Thymus (tissue), 11 donors: ENCODE measurements around the gene SAMD11. TPM values are rescaled to one million over a fixed set of nuclear protein-coding genes. Genes with fewer than 3 reads are reported as not detected.
"Not testable (repeated sequence)": the region's sequence is repeated elsewhere in the genome, so short reads cannot be mapped to it uniquely, and the experiment has no call there.

Source experiments
- DNase-seq, 9 donors: peaks; one replicate each; pipeline ENCODE4 v3.0.0-alpha.2; 2013; ENCODE audit warnings: low spot score in 9 of 9, low read depth in 6 of 9, missing footprints in 1 of 9
- H3K27ac ChIP-seq, 2 donors: one replicate each; pipeline ENCODE4 v1.5.1; 2013; ENCODE audit warnings: control low read depth in 1 of 2, low read depth in 1 of 2, low read length in 1 of 2, mild to moderate bottlenecking in 1 of 2, moderate library complexity in 1 of 2
- H3K27me3 ChIP-seq, 2 donors: one replicate each; pipeline ENCODE4 v1.5.1; 2013; ENCODE audit warnings: low read length in 1 of 2; ENCODE audit not compliant: control insufficient read depth in 2 of 2, insufficient read depth in 1 of 2
- H3K36me3 ChIP-seq, 2 donors: one replicate each; pipeline ENCODE4 v1.5.1; 2013; ENCODE audit warnings: low read length in 1 of 2, mild to moderate bottlenecking in 1 of 2, moderate library complexity in 1 of 2; ENCODE audit not compliant: control insufficient read depth in 2 of 2, insufficient read depth in 2 of 2
- H3K4me1 ChIP-seq, 2 donors: one replicate each; pipeline ENCODE4 v1.5.1; 2013; ENCODE audit warnings: low read length in 2 of 2; ENCODE audit not compliant: control insufficient read depth in 2 of 2, insufficient read depth in 2 of 2
- H3K4me3 ChIP-seq, 2 donors: one replicate each; pipeline ENCODE4 v1.5.1; 2013; ENCODE audit warnings: low read length in 2 of 2, control low read depth in 1 of 2, mild to moderate bottlenecking in 1 of 2
- H3K9me3 ChIP-seq, 2 donors: one replicate each; pipeline ENCODE4 v1.5.1; 2013; ENCODE audit warnings: low read length in 1 of 2, mild to moderate bottlenecking in 1 of 2; ENCODE audit not compliant: control insufficient read depth in 2 of 2, insufficient read depth in 1 of 2
- WGBS: extraction: QIAGEN DNeasy Blood & Tissue Kit; methylation state at CpG from one replicate; pipeline ENCODE4 v1.1.7; 2013; 5-methylcytosine and 5-hydroxymethylcytosine counted together
- polyA plus RNA-seq: library from polyadenylated mRNA; stranded (reverse); fragments of 200-250 nt; gene quantifications from one replicate; pipeline ENCODE4 v1.2.3, GENCODE V29; 2013
- total RNA-seq: library from RNA; stranded (reverse); fragments of 120-200 nt; gene quantifications from one replicate; pipeline ENCODE4 v1.2.4, GENCODE V29; 2013
- donor health status: healthy.

Gene SAMD11
- total and polyA plus RNA-seq, 2 donors = 0.38 to 1.7 TPM

DNA sequence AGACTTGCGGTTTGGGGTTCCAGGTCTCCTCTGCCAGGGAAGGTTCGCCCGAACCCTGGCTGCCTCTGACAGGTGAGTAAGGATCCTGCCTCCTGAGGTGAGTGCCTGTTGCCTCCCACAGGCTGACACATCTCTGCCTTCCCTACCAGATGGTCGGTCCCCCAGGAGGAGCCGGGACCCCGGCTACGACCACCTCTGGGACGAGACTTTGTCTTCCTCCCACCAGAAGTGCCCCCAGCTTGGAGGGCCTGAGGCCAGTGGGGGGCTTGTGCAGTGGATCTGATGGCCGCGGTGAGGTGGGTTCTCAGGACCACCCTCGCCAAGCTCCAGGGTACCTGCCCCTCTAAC, 50.5 kb downstream of the SAMD11 start:
- Histone ChIP-seq H3K9me3 (peaks cover 0 to 11% of the 10 kb centered on the region in 2 donors), H3K4me3 (no peak overlapping the region), H3K27ac (no peak overlapping the region), H3K4me1 (peaks cover 3 to 4% of the 10 kb centered on the region in 2 donors), H3K27me3 (peaks cover 41 to 69% of the 10 kb centered on the region in 2 donors), H3K36me3 (no peaks in the 10 kb centered on the region)
- no peak for DNase-seq
- WGBS = 96% methylated on average over 11 of the region's 11 CpGs

DNA sequence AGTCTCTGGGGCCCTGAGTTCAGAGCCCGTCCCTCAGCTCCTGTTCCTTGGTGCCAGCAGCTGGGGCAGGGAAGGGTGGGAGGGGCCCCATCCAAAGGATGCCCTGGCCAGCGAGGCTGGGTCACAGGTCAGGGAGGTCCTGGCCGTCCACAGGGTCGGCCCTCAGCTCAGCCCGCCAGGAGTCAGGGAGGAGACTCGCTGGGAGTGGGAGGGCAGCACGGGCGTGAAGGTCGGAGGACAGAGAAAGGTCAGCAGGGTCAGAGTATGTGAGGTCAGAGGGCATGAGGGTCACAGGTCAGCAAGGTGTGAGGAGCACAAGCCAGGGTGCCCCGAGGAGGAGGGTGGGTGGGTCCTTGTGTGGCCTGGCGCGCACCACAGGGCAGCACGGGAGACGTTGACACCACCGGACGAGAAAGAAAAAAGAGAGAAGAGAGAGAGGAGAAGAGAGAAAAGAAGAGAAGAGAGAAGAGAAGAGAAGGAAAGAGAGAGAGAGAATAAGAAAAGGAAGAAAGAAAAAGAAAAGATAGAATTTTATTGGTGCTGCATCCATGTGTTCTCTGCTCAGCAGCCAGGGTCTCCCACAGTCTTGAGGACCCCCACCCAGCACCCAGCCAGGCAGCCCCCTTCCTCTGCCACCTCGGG, 51.1 kb downstream of the SAMD11 start:
- WGBS = 89% methylated on average over 17 of the region's 17 CpGs
- DNase-seq = no peak
- no peak overlapping the region for H3K27ac ChIP-seq
- H3K36me3 ChIP-seq = no peaks in the 10 kb centered on the region
- H3K4me3 ChIP-seq = no peak overlapping the region
- H3K4me1 ChIP-seq = peaks cover 3 to 4% of the 10 kb centered on the region in 2 donors
- H3K27me3 ChIP-seq = peaks cover 36 to 63% of the 10 kb centered on the region in 2 donors
- H3K9me3 ChIP-seq = peaks cover 0 to 11% of the 10 kb centered on the region in 2 donors

- Histone ChIP-seq H3K9me3 (peaks cover 0 to 11% of the 10 kb centered on the region in 2 donors), H3K27me3 (peaks cover 30 to 61% of the 10 kb centered on the region in 2 donors), H3K4me1 (peaks cover 3 to 4% of the 10 kb centered on the region in 2 donors), H3K4me3 (no peak overlapping the region), H3K36me3 (no peaks in the 10 kb centered on the region), H3K27ac (no peak overlapping the region)
- whole genome bisulfite sequencing = 73% methylated on average over 9 of the region's 9 CpGs
- no peak for DNase-seq
Measured at GRCh38 chr1:975365-975764, 51.6 kb downstream of the SAMD11 start.

- Histone ChIP-seq H3K4me1 (peaks cover 3 to 4% of the 10 kb centered on the region in 2 donors), H3K36me3 (no peaks in the 10 kb centered on the region), H3K27ac (peak overlapping the region in 1 of 2 donors; percentile 8), H3K27me3 (peaks cover 23 to 57% of the 10 kb centered on the region in 2 donors), H3K9me3 (peaks cover 0 to 11% of the 10 kb centered on the region in 2 donors), H3K4me3 (peak overlapping the region in 1 of 2 donors; percentile 34)
- peak in 2 of 9 donors; percentile 36 to 40 for DNase-seq
- 5% methylated on average over 40 of the region's 40 CpGs for WGBS
Measured at GRCh38 chr1:975896-976683, 52.4 kb downstream of the SAMD11 start.

- H3K27ac ChIP-seq, H3K4me1 ChIP-seq, H3K4me3 ChIP-seq, H3K36me3 ChIP-seq, DNase-seq: not testable (repeated sequence)
- peaks cover 16 to 55% of the 10 kb centered on the region in 2 donors for H3K27me3 ChIP-seq
- WGBS = 68% methylated on average over 15 of the region's 39 CpGs
- peaks cover 0 to 11% of the 10 kb centered on the region in 2 donors for H3K9me3 ChIP-seq
Measured at GRCh38 chr1:976791-977190, 53.1 kb downstream of the SAMD11 start.

- DNase-seq = no peak
- H3K27me3 ChIP-seq = peaks cover 15 to 57% of the 10 kb centered on the region in 2 donors
- 91% methylated on average over 44 of the region's 44 CpGs for WGBS
- H3K36me3 ChIP-seq = no peaks in the 10 kb centered on the region
- H3K27ac ChIP-seq = no peak overlapping the region
- no peak overlapping the region for H3K4me3 ChIP-seq
- peaks cover 0 to 11% of the 10 kb centered on the region in 2 donors for H3K9me3 ChIP-seq
- H3K4me1 ChIP-seq = peaks cover 3 to 6% of the 10 kb centered on the region in 2 donors
Measured at GRCh38 chr1:978069-978834, 54.5 kb downstream of the SAMD11 start.

- DNase-seq = no peak
- peaks cover 15 to 56% of the 10 kb centered on the region in 2 donors for H3K27me3 ChIP-seq
- no peak overlapping the region for H3K4me3 ChIP-seq
- H3K27ac ChIP-seq = no peak overlapping the region
- 94% methylated on average over 60 of the region's 60 CpGs for WGBS
- H3K9me3 ChIP-seq = peaks cover 0 to 11% of the 10 kb centered on the region in 2 donors
- H3K36me3 ChIP-seq = no peaks in the 10 kb centered on the region
- peaks cover 3 to 6% of the 10 kb centered on the region in 2 donors for H3K4me1 ChIP-seq
Measured at GRCh38 chr1:978835-979743, 55.4 kb downstream of the SAMD11 start.

DNA sequence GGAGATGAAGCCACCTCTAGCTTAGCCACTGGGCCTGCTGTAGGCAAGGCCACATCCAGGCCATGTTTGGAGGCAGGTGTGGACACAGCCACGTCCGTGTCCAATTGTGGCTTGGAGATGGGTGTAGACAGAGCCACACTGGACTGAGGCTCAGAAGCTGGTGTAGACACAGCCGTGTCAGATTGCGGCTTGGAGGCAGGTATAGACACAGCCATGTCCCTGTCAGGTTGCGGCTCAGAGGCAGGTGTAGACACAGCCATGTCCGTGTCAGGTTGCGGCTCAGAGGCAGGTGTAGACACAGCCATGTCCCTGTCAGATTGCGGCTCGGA, 56.0 kb downstream of the SAMD11 start:
- DNase-seq = no peak
- Histone ChIP-seq H3K36me3 (no peaks in the 10 kb centered on the region), H3K27me3 (peaks cover 11 to 54% of the 10 kb centered on the region in 2 donors), H3K4me1 (peaks cover 3 to 6% of the 10 kb centered on the region in 2 donors), H3K9me3 (peaks cover 0 to 11% of the 10 kb centered on the region in 2 donors), H3K4me3 (no peak overlapping the region), H3K27ac (no peak overlapping the region)
- WGBS = 95% methylated on average over 9 of the region's 9 CpGs
